ENCODE results near the gene FGF2.

GRCh38 chr4:122876456-122876855 lies 49.8 kb downstream of the FGF2 start:
- TF ChIP-seq CTCF (IDR thresholded peaks at IDR 0.05 in 2 of 3, conservative IDR thresholded peaks at IDR 0.05 in 1 of 3; ENCODE audit: borderline replicate concordance in 1 of 3, insufficient read depth in 1 of 3, low read depth in 2 of 3, low read length in 2 of 3) (no peak), SIN3A (IDR thresholded peaks at IDR 0.05; ENCODE audit: low read depth) (no peak), POLR2AphosphoS5 (IDR thresholded peaks at IDR 0.05; ENCODE audit: low read depth, low read length) (no peak), REST (IDR thresholded peaks at IDR 0.05; ENCODE audit: low read depth) (no peak), POLR2A (IDR thresholded peaks at IDR 0.05; ENCODE audit: borderline replicate concordance, extremely low read depth, insufficient read depth, insufficient read length) (no peak), SRF (IDR thresholded peaks at IDR 0.05; ENCODE audit: low read depth) (no peak), EZH2 (IDR thresholded peaks at IDR 0.05) (no peak), SP1 (IDR thresholded peaks at IDR 0.05; ENCODE audit: low read depth) (no peak), RAD21 (IDR thresholded peaks at IDR 0.05; ENCODE audit: low read depth) (no peak), YY1 (IDR thresholded peaks at IDR 0.05; ENCODE audit: extremely low read depth, insufficient replicate concordance, low read depth, low read length) (no peak), ZNF274 (IDR thresholded peaks at IDR 0.05; ENCODE audit: low read depth, low read length) (no peak), ATF3 (IDR thresholded peaks at IDR 0.05) (no peak)
- TF ChIP-seq, protein P1, sequence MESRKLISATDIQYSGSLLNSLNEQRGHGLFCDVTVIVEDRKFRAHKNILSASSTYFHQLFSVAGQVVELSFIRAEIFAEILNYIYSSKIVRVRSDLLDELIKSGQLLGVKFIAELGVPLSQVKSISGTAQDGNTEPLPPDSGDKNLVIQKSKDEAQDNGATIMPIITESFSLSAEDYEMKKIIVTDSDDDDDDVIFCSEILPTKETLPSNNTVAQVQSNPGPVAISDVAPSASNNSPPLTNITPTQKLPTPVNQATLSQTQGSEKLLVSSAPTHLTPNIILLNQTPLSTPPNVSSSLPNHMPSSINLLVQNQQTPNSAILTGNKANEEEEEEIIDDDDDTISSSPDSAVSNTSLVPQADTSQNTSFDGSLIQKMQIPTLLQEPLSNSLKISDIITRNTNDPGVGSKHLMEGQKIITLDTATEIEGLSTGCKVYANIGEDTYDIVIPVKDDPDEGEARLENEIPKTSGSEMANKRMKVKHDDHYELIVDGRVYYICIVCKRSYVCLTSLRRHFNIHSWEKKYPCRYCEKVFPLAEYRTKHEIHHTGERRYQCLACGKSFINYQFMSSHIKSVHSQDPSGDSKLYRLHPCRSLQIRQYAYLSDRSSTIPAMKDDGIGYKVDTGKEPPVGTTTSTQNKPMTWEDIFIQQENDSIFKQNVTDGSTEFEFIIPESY (IDR thresholded peaks at IDR 0.05; ENCODE audit: extremely low read depth, insufficient replicate concordance, low read length) = no peak
- TF ChIP-seq, protein P2, sequence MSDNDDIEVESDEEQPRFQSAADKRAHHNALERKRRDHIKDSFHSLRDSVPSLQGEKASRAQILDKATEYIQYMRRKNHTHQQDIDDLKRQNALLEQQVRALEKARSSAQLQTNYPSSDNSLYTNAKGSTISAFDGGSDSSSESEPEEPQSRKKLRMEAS (IDR thresholded peaks at IDR 0.05) = no peak

Data from HCT116 (cell line).